ENCODE results near the gene HOXA11. TPM values are rescaled to one million over a fixed set of nuclear protein-coding genes. Genes with fewer than 3 reads are reported as not detected.

The HOXA11 gene
- total and polyA plus RNA-seq, 2 of the 4 experiments (the other 2 are of a cell fraction), result 0.05 TPM; not detected in 1

DNA sequence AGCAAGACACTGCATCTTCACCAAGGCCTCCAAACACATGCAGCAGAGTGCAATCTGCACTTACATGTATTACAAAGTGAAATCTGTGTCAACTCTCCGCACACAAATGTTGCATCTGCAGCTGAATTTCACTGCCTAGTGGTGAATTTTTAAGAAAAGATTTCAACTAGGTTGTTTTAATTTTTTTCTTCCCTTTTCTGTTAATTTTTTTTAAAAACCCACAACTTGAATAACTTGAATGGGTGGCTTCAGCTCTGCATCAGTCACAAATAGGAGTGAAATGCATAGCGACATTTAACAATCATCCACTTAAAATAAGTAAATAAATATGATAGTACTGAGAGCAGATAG is 8.9 kb upstream of the HOXA11 start:
- no TSS peak for BruUV-seq (replicated peaks)
- no peak overlapping the region for H4K8ac ChIP-seq (ENCODE audit: low read depth in 2 of 2, low read length in 2 of 2)
- H3K27me3 ChIP-seq (ENCODE audit: control insufficient read depth, insufficient read depth, low read length), result peaks cover 88% of the 10 kb centered on the region
- H3K9ac ChIP-seq (ENCODE audit: low read depth, low read length), result no peak overlapping the region
- DNase-seq (no peak), ATAC-seq (ENCODE audit: low read depth) (no peak)
- no peak overlapping the region for H3K27ac ChIP-seq (ENCODE audit: insufficient read depth, low read length)
- H2AK5ac ChIP-seq (ENCODE audit: low read depth, low read length), result no peak overlapping the region
- H4K91ac ChIP-seq (ENCODE audit: insufficient read depth, low read depth, low read length), result no peak overlapping the region
- no peaks in the 10 kb centered on the region for H3K79me1 ChIP-seq (ENCODE audit: low read depth in 1 of 2, low read length in 2 of 2)
- intact Hi-C loops (cut with micrococcal nuclease) (loop anchor here (10.0 kb wide), 4 partner anchors 551 to 1911 kb away; partner anchors contain the start of gene TAX1BP1), dilution Hi-C loops (cut with HindIII; ENCODE audit: low sequenced_read_pairs, unreplicated experiment) (no loop called here), in situ Hi-C loops (cut with MboI; ENCODE audit: low sequenced_read_pairs) (loop anchor here (10.0 kb wide), 1 partner anchor 881 kb away; no protein-coding TSS in a partner anchor)
- no peak overlapping the region for H3K4me2 ChIP-seq (ENCODE audit: low read depth, low read length)
- H3K23ac ChIP-seq (ENCODE audit: low read depth, low read length), result 0 out of 2 replicates have a peak overlapping the region, but pooled peaks have one; percentile 3
- no peak overlapping the region for H3K18ac ChIP-seq (ENCODE audit: low read depth, low read length)
- peaks cover 4% of the 10 kb centered on the region; the same call in 1 of the 2 replicates for H4K20me1 ChIP-seq (ENCODE audit: insufficient read depth, low read length)
- no peak overlapping the region for H2BK120ac ChIP-seq (ENCODE audit: low read depth, low read length)
- H2BK20ac ChIP-seq (ENCODE audit: low read depth, low read length), result no peak overlapping the region
- H2AFZ ChIP-seq (replicated peaks; ENCODE audit: low read length, poor library complexity), result no peak overlapping the region
- no peak overlapping the region for H2AK9ac ChIP-seq (replicated peaks; ENCODE audit: low read depth, low read length, poor library complexity)
- WGBS, 2 experiments (ENCODE audit: extremely low coverage in 2 of 2, insufficient read length in 1 of 2), result no CpG with 5 or more reads among the region's 2 CpGs
- POLR2A ChIA-PET (ENCODE audit: unreplicated experiment), result no interaction called here
- no peak overlapping the region for H2BK15ac ChIP-seq (ENCODE audit: low read depth, low read length)
- H2BK5ac ChIP-seq (ENCODE audit: low read depth, low read length, poor library complexity, severe bottlenecking), result no peak overlapping the region
- no peaks in the 10 kb centered on the region for H3K9me1 ChIP-seq (ENCODE audit: insufficient read depth, low read length)
- H3K4ac ChIP-seq (ENCODE audit: low read depth, low read length), result no peak overlapping the region
- H3K4me1 ChIP-seq (ENCODE audit: control insufficient read depth, insufficient read depth, low read length), result no peaks in the 10 kb centered on the region
- peaks cover 10% of the 10 kb centered on the region; the same call in 1 of the 2 replicates for H3K9me3 ChIP-seq (ENCODE audit: control insufficient read depth, insufficient read depth, low read length)
- H3K36me3 ChIP-seq (ENCODE audit: control insufficient read depth, insufficient read depth, low read length), result no peaks in the 10 kb centered on the region
- no peak overlapping the region for H3K4me3 ChIP-seq (ENCODE audit: insufficient read depth, low read depth, low read length)
- no peak overlapping the region for H4K5ac ChIP-seq (ENCODE audit: low read depth, low read length)
- no peak overlapping the region for H3K14ac ChIP-seq (replicated peaks; ENCODE audit: low read depth, low read length)
- H3K56ac ChIP-seq (ENCODE audit: extremely low read depth, insufficient read depth, low read length), result no peak overlapping the region
- TF ChIP-seq RCOR1 (IDR thresholded peaks at IDR 0.05; ENCODE audit: insufficient replicate concordance, low read length), result no peak
- TF ChIP-seq MAFK (IDR thresholded peaks at IDR 0.05; ENCODE audit: low read depth, low read length), result no peak
- TF ChIP-seq NFE2L2 (IDR thresholded peaks at IDR 0.05; ENCODE audit: low read depth, low read length), result no peak
- TF ChIP-seq CHD1 (IDR thresholded peaks at IDR 0.05; ENCODE audit: low read depth, low read length), result no peak
- TF ChIP-seq, protein P1, sequence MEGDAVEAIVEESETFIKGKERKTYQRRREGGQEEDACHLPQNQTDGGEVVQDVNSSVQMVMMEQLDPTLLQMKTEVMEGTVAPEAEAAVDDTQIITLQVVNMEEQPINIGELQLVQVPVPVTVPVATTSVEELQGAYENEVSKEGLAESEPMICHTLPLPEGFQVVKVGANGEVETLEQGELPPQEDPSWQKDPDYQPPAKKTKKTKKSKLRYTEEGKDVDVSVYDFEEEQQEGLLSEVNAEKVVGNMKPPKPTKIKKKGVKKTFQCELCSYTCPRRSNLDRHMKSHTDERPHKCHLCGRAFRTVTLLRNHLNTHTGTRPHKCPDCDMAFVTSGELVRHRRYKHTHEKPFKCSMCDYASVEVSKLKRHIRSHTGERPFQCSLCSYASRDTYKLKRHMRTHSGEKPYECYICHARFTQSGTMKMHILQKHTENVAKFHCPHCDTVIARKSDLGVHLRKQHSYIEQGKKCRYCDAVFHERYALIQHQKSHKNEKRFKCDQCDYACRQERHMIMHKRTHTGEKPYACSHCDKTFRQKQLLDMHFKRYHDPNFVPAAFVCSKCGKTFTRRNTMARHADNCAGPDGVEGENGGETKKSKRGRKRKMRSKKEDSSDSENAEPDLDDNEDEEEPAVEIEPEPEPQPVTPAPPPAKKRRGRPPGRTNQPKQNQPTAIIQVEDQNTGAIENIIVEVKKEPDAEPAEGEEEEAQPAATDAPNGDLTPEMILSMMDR (conservative IDR thresholded peaks at IDR 0.05; ENCODE audit: low read depth, low read length), result no peak
- TF ChIP-seq, protein P2, sequence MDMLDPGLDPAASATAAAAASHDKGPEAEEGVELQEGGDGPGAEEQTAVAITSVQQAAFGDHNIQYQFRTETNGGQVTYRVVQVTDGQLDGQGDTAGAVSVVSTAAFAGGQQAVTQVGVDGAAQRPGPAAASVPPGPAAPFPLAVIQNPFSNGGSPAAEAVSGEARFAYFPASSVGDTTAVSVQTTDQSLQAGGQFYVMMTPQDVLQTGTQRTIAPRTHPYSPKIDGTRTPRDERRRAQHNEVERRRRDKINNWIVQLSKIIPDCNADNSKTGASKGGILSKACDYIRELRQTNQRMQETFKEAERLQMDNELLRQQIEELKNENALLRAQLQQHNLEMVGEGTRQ (IDR thresholded peaks at IDR 0.05; ENCODE audit: low read depth, low read length), result no peak
- no peak for TF ChIP-seq POLR2A (IDR thresholded peaks at IDR 0.05; ENCODE audit: low read depth, low read length)
- no peak for TF ChIP-seq SMC3 (IDR thresholded peaks at IDR 0.05; ENCODE audit: low read depth, low read length)
- no peak for TF ChIP-seq MAZ (IDR thresholded peaks at IDR 0.05; ENCODE audit: borderline replicate concordance, low read depth, low read length)
- TF ChIP-seq RAD21 (IDR thresholded peaks at IDR 0.05; ENCODE audit: low read length), result no peak
- no peak for TF ChIP-seq MXI1 (IDR thresholded peaks at IDR 0.05; ENCODE audit: borderline replicate concordance, low read depth, low read length)
- TF ChIP-seq RFX5 (IDR thresholded peaks at IDR 0.05; ENCODE audit: low read depth, low read length), result no peak
- no peak for TF ChIP-seq CEBPB (IDR thresholded peaks at IDR 0.05; ENCODE audit: low read depth, low read length)
- no peak for TF ChIP-seq BHLHE40 (IDR thresholded peaks at IDR 0.05; ENCODE audit: low read depth, low read length)
- CTCF ChIA-PET, result no interaction called here

Measured in IMR-90 (cell line).